MG63 (cell line): ENCODE data around the gene ERBIN. TPM values are rescaled to one million over a fixed set of nuclear protein-coding genes. Genes with fewer than 3 reads are reported as not detected.
"Not testable (repeated sequence)": the region's sequence is repeated elsewhere in the genome, so short reads cannot be mapped to it uniquely, and the experiment has no call there.

Source experiments
- DNase-seq: peaks from one replicate; pipeline ENCODE4 v3.0.0-alpha.2; 2020
- H3K27me3 ChIP-seq: fragments of 250-450 bp; sonication (Bioruptor Pico); 2 replicates; pipeline ENCODE4 v1.5.1; 2020; ENCODE audit warnings: mild to moderate bottlenecking, moderate library complexity
- H3K36me3 ChIP-seq: fragments of 250-450 bp; sonication (Bioruptor Pico); 2 replicates; pipeline ENCODE4 v1.5.1; 2020; ENCODE audit warnings: mild to moderate bottlenecking, moderate library complexity
- H3K4me3 ChIP-seq: fragments of 250-450 bp; sonication (Bioruptor Pico); 2 replicates; pipeline ENCODE4 v1.5.1; 2020; ENCODE audit warnings: mild to moderate bottlenecking, moderate library complexity
- H3K9me3 ChIP-seq: fragments of 250-450 bp; sonication (Bioruptor Pico); 2 replicates; pipeline ENCODE4 v1.5.1; 2020; ENCODE audit warnings: mild to moderate bottlenecking, moderate library complexity
- total RNA-seq: library from RNA; depleted of rRNA; stranded (reverse); fragments of >200 nt; shearing (Covaris generic); gene quantifications from 2 replicates; pipeline ENCODE4 v1.2.3, GENCODE V29; 2014; ENCODE audit warnings: low replicate concordance

ERBIN gene
- total RNA-seq, 1 experiment from 2014 or later, result 23.5 TPM

- no peak for DNase-seq
- H3K36me3 ChIP-seq, result peaks cover 62% of the 10 kb centered on the region
- H3K4me3 ChIP-seq, result no peak overlapping the region
- H3K9me3 ChIP-seq, result no peaks in the 10 kb centered on the region
- no peaks in the 10 kb centered on the region for H3K27me3 ChIP-seq
Measured at GRCh38 chr5:66010476-66010875, 84.1 kb downstream of the ERBIN start.

- no peak for DNase-seq
Measured at GRCh38 chr5:66012271-66012670, 85.9 kb downstream of the ERBIN start.

GRCh38 chr5:66013397-66013796 lies 87.0 kb downstream of the ERBIN start:
- peaks cover 2% of the 10 kb centered on the region; the same call in 1 of the 2 replicates for H3K9me3 ChIP-seq
- no peak for DNase-seq
- peaks cover 67% of the 10 kb centered on the region for H3K36me3 ChIP-seq

More at GRCh38 chr5:66012271-66012670, 85.9 kb downstream of the ERBIN start:
- Histone ChIP-seq H3K9me3 (no peaks in the 10 kb centered on the region), H3K4me3 (no peak overlapping the region), H3K27me3 (no peaks in the 10 kb centered on the region), H3K36me3 (peaks cover 63% of the 10 kb centered on the region)

GRCh38 chr5:66013906-66014305 lies 87.5 kb downstream of the ERBIN start:
- no peak for DNase-seq
- Histone ChIP-seq H3K36me3 (peaks cover 70% of the 10 kb centered on the region), H3K27me3 (no peaks in the 10 kb centered on the region)

More at GRCh38 chr5:66013397-66013796, 87.0 kb downstream of the ERBIN start:
- Histone ChIP-seq H3K27me3 (no peaks in the 10 kb centered on the region), H3K4me3 (no peak overlapping the region)

GRCh38 chr5:66015196-66015960 lies 89.0 kb downstream of the ERBIN start:
- H3K27me3 ChIP-seq, result no peaks in the 10 kb centered on the region
- peaks cover 69% of the 10 kb centered on the region for H3K36me3 ChIP-seq
- no peak for DNase-seq
- H3K9me3 ChIP-seq, result peaks cover 2% of the 10 kb centered on the region; the same call in 1 of the 2 replicates
- no peak overlapping the region for H3K4me3 ChIP-seq

More at GRCh38 chr5:66013906-66014305, 87.5 kb downstream of the ERBIN start:
- peaks cover 2% of the 10 kb centered on the region; the same call in 1 of the 2 replicates for H3K9me3 ChIP-seq
- H3K4me3 ChIP-seq, result no peak overlapping the region

- DNase-seq, result no peak
Measured at GRCh38 chr5:66021585-66021984, 95.2 kb downstream of the ERBIN start.

GRCh38 chr5:66039296-66039695 lies 112.9 kb downstream of the ERBIN start:
- Histone ChIP-seq H3K9me3 (no peaks in the 10 kb centered on the region), H3K36me3 (peaks cover 89% of the 10 kb centered on the region), H3K27me3 (no peaks in the 10 kb centered on the region), H3K4me3 (no peak overlapping the region)
- no peak for DNase-seq

More at GRCh38 chr5:66021585-66021984, 95.2 kb downstream of the ERBIN start:
- H3K36me3 ChIP-seq, result peaks cover 69% of the 10 kb centered on the region
- peaks cover 2% of the 10 kb centered on the region; the same call in 1 of the 2 replicates for H3K9me3 ChIP-seq
- H3K4me3 ChIP-seq, result no peak overlapping the region
- no peaks in the 10 kb centered on the region for H3K27me3 ChIP-seq

GRCh38 chr5:66039701-66040100 lies 113.3 kb downstream of the ERBIN start:
- Histone ChIP-seq H3K27me3 (no peaks in the 10 kb centered on the region), H3K4me3 (no peak overlapping the region), H3K9me3 (no peaks in the 10 kb centered on the region), H3K36me3 (peaks cover 91% of the 10 kb centered on the region)
- DNase-seq, result no peak

GRCh38 chr5:66041627-66042026 lies 115.3 kb downstream of the ERBIN start:
- DNase-seq, result no peak
- H3K36me3 ChIP-seq, result peaks cover 94% of the 10 kb centered on the region

GRCh38 chr5:66057239-66057638 lies 130.9 kb downstream of the ERBIN start:
- Histone ChIP-seq H3K27me3 (no peaks in the 10 kb centered on the region), H3K9me3 (peaks cover 2% of the 10 kb centered on the region; the same call in 1 of the 2 replicates), H3K4me3 (no peak overlapping the region), H3K36me3 (peaks cover 71% of the 10 kb centered on the region)
- DNase-seq, result no peak

More at GRCh38 chr5:66041627-66042026, 115.3 kb downstream of the ERBIN start:
- H3K4me3 ChIP-seq, result no peak overlapping the region
- H3K9me3 ChIP-seq, result no peaks in the 10 kb centered on the region
- H3K27me3 ChIP-seq, result no peaks in the 10 kb centered on the region

GRCh38 chr5:66061320-66061719 lies 134.9 kb downstream of the ERBIN start:
- not testable (repeated sequence) for H3K9me3 ChIP-seq, H3K4me3 ChIP-seq, H3K27me3 ChIP-seq, DNase-seq
- H3K36me3 ChIP-seq, result peaks cover 43% of the 10 kb centered on the region

GRCh38 chr5:66063061-66063460 lies 136.7 kb downstream of the ERBIN start:
- DNase-seq, H3K27me3 ChIP-seq, H3K4me3 ChIP-seq, H3K9me3 ChIP-seq: not testable (repeated sequence)
- H3K36me3 ChIP-seq, result peaks cover 37% of the 10 kb centered on the region

- H3K9me3 ChIP-seq, result no peaks in the 10 kb centered on the region
- no peaks in the 10 kb centered on the region for H3K27me3 ChIP-seq
- no peak for DNase-seq
- peaks cover 40% of the 10 kb centered on the region for H3K36me3 ChIP-seq
- H3K4me3 ChIP-seq, result no peak overlapping the region
Measured at GRCh38 chr5:66066826-66067225, 140.5 kb downstream of the ERBIN start.

GRCh38 chr5:66072031-66072430 lies 145.7 kb downstream of the ERBIN start:
- Histone ChIP-seq H3K9me3 (no peaks in the 10 kb centered on the region), H3K27me3 (no peaks in the 10 kb centered on the region), H3K4me3 (no peak overlapping the region), H3K36me3 (peaks cover 60% of the 10 kb centered on the region)
- DNase-seq, result no peak

GRCh38 chr5:66074901-66075300 lies 148.5 kb downstream of the ERBIN start:
- Histone ChIP-seq H3K27me3 (no peaks in the 10 kb centered on the region), H3K36me3 (peaks cover 69% of the 10 kb centered on the region)

GRCh38 chr5:66080664-66081063 lies 154.3 kb downstream of the ERBIN start:
- H3K27me3 ChIP-seq, result no peaks in the 10 kb centered on the region
- H3K36me3 ChIP-seq, result peaks cover 72% of the 10 kb centered on the region
- H3K9me3 ChIP-seq, result no peaks in the 10 kb centered on the region
- DNase-seq, result no peak
- H3K4me3 ChIP-seq, result no peak overlapping the region

More at GRCh38 chr5:66074901-66075300, 148.5 kb downstream of the ERBIN start:
- Histone ChIP-seq H3K4me3 (no peak overlapping the region), H3K9me3 (no peaks in the 10 kb centered on the region)
- DNase-seq, result no peak

GRCh38 chr5:66089384-66089783 lies 163.0 kb downstream of the ERBIN start:
- peaks cover 33% of the 10 kb centered on the region for H3K9me3 ChIP-seq
- DNase-seq, result no peak
- no peaks in the 10 kb centered on the region for H3K27me3 ChIP-seq
- peaks cover 80% of the 10 kb centered on the region for H3K36me3 ChIP-seq
- H3K4me3 ChIP-seq, result no peak overlapping the region

GRCh38 chr5:66100851-66101250 lies 174.5 kb downstream of the ERBIN start:
- H3K9me3 ChIP-seq, result peaks cover 50% of the 10 kb centered on the region
- H3K36me3 ChIP-seq, result peaks cover 19% of the 10 kb centered on the region
- H3K27me3 ChIP-seq, result no peaks in the 10 kb centered on the region
- DNase-seq, result no peak
- H3K4me3 ChIP-seq, result no peak overlapping the region
